GM19023 (cell line): ENCODE measurements around the gene SLC22A12.

Experiments used
- ATAC-seq: cut with Tn5 transposase; IDR thresholded peaks from one replicate; pipeline ENCODE4 v1.9.1; 2021; ENCODE audit warnings: mild to moderate bottlenecking, moderate library complexity; ENCODE audit not compliant: unreplicated experiment

SLC22A12 gene

DNA sequence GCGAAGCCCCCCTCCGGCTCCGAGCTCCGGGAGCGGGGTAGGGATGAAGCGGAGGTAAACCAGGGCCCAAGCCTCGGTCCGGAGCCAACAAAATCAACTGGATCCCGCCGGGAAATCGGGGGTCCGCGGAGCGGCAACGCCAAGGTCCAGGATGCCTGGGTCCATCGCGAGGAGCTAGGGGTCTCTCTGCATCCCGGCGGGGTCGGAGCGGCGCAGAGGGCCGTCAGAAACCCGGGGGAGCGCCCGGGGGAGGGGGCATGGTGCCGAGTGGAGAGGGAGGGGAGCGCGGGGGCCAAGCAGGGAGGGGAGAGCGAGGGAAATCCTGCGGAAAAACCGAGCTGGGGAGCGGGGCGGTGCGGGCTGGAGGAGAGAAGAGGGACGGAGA, 51.8 kb downstream of the SLC22A12 start:
- ATAC-seq: no peak

DNA sequence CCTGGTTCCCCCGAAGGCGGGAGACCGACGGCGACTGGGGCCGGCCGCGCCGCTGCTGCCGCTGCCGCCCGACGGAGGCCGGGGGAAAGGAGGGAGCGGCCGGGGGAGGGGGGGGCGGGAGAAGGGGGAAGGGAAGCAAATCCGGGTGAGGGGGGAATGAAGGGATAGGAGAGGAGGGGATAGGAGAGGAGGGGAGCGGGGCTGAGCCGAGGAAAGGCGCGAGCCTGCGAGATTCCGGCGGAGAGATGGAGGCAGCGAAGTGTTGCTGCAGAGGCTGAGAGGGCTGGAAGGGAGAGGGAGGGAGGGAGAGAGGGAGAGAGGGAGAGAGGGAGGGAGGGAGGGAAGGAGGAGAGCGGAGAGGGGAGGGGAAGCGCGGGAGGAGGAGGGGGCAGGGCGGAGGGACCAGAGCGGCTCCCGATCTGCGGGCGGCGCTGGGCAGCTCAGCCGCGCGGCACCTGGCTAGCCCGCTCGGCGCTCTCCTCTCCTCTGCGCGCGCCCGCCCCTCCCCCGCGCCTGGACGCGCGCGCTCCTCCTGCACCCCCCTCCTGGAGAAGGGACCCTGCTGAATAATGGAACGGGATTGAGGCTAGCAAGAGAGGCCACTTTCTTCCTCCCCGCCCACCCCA, 52.3 kb downstream of the SLC22A12 start:
- no peak for ATAC-seq

DNA sequence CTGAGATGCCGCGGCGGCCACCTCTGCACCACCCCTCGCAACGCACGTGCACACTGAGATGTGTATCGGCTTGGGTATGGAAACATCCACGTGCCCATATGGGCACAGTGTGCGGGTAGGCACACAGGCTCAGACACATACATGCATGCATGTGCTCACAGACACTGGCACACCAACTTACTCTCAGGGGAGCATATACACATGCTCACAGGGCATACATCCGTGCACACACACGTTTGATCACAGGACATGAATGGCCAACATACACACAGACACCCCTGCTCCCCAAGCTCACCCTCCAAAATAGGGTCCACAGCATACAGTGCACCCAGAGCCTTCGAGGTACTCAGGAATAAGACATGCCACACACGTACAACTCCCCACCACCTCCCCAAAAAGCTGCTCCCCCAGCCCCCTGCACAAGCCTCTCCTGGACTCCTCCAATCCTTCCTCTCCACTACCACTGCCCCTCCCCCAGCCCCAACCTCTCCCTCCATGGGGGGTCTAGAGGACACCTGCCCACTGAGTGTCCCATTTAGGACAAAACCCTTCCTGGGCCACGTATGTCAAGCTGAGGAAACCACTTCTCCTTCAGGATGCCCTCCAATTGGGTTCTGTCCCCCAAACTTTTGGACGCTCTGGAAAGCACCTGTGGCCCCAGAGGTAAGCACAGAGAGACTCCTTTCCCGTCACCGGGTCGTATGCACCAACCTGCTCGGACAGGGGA, 53.1 kb downstream of the SLC22A12 start:
- ATAC-seq: no peak

DNA sequence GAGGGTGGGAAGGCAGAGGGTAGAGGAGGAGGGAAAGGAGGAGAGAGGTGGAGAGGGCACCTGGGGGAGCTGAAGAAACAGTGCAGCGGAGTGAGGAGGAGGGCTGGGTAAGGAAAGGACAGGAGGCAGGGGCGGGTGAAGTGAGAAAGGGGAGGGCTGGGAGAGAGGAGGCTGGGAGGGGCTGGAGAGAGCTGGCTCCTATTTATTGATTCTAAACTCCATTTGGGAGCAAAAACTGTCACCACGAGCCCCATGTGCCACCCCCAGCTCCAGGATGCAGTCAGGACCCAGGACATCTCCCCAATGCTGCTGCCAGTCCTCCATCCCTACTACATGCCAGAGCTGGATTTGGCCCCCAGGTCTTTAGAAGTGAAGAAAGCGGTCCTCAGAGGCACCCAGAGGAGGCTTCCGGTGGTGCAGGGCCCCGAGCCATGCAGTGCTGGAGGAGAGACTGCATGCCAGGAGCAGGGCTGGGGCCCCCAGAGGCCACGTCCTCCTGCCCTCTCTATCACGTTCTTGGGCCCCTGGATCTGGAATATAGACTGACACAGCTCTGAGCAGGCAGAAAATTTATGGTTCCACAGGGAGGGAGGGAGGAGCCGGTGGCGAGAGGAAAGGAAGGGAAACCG, 53.7 kb downstream of the SLC22A12 start:
- no peak for ATAC-seq

DNA sequence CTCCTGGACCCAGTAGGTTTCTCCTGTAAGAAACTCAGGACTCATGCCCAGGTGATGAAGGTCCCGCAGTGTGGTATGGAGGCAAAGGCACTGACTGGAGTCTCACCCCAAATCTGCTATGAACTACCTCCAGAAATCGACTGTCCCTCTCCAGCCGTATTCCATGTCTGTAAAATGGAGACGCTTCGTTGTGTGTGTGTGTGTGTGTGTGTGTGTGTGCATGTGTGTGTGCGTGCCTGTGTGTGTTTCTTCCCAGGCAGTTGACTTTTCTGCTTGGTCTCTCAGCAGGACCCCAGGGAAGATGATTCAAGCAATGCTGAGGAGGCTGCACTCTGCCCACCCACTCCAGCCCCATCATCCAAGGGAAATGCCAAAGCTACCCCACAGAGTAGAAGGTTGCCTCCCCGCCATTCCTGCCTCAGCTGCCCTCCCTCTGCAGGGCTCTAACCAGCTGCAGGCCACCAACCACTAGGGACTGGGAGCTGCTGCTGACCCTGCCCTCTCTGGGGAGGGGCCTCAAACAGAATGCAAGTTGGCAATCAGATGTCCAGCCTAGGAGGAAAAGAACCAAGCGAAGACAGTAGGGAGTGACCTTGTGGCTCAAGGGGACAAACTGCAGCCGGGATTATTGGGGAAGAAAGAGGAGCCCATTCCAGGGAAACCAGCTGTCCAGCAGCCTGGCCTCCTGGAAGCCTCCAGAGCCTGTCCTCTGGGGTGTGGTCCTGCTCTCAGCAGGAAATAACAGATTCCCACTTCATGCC, 56.2 kb downstream of the SLC22A12 start:
- ATAC-seq: no peak

DNA sequence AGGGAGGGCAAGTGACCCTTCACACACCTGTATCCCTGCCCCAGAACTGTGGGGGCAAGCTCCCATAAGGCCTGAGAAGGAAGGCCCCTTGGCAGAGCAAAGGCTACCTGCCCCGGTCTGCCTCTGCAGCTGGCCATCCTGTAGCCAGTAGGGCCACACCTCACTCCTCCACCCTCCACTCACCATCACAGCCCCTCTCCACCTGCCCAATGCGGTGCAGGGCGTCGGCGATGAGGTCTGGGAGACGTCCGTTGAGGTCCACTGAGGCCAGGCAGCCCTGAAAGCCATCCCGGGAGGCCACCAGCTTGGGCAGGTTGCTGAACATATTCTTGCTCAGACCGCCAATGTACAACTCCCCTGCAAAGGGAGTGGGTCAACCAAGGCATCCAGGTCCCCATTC, 57.5 kb downstream of the SLC22A12 start:
- no peak for ATAC-seq

DNA sequence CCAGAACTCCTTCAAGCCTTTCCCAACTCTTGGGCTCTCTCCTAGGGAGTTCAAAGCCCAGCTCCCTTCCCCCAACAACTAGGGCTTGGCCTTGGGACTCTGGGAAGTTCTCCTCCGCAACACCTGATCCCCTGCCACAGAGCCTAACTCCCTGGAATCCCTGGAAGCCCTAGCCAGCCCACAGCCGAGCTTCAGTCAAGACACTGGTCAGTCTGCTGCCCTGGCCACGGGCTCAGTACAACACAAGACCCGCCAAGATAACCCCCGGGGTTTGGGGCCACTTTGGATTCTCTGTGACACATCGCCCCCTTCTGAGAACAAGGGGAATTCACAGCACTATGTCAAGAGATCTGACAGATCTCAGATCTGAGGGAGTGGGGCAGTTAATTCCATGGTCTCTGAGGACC, 58.3 kb downstream of the SLC22A12 start:
- ATAC-seq: no peak

DNA sequence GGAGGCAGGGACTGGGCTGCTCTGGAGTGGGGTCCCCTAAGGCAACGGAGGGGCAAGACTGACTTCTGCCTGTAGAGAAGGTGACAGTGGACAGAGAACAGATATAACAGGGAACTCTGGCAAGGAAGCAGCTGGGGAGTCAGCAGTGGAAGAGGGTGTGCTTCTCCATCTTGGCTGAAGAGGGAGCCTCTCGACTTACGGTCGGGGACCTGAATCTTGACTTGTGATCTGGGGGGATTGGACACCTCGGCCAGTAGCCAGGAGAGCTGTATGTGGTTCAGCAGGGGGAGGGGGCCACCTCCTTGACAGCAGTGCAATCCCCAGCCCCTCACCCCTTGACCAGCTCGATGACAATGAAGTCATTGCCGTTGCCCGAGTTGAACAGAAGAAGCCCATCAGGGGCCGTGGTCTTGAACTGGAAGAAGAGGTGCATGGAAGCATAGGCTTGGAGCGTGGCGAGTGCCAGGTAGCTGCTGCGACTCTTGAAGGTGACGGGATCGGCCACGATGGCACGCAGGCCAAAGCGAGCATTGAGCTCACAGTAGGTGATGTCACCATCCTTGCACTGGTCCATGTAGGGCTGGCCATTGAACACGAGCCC, 60.0 kb downstream of the SLC22A12 start:
- ATAC-seq: no peak
